T-cell (primary cell): ENCODE data around the gene DNAL4. TPM values are rescaled to one million over a fixed set of nuclear protein-coding genes. Genes with fewer than 3 reads are reported as not detected.

Source experiments
- total RNA-seq, 35 experiments: library from RNA in 6 of 35; stranded (reverse) in 6 of 35; fragments of 120-200 nt in 1 of 35; gene quantifications; one replicate each; pipeline versions ENCODE4 v1.2.1 to v1.2.4 and lab custom pipeline; 2013 to 2026

DNAL4 gene
- total RNA-seq, 5 donors from 2014 or later (not counting 1 experiment from before 2014, with no cell fraction given), result 5.4 to 13.0 (median 8.8) TPM

Other genes starting within 250 kb of the DNAL4 start
- under 1 TPM in 4 of 5 donors, not detected in 1; 0.55 to 0.78 (median 0.68) TPM for gene DMC1, start 224.0 kb downstream of the DNAL4 start, total RNA-seq
- gene FAM227A, start 137.8 kb downstream of the DNAL4 start, total RNA-seq, result 1 to 10 TPM in 1 of 5 donors, under 1 TPM in 3, not detected in 1; 0.06 to 1.1 (median 0.41) TPM
- gene CBY1, start 137.5 kb downstream of the DNAL4 start, total RNA-seq, result 10 to 100 TPM; 10.3 to 32.0 (median 27.8) TPM
- gene TOMM22, start 112.2 kb downstream of the DNAL4 start, total RNA-seq, result 10 to 100 TPM; 52.4 to 58.1 (median 53.3) TPM
- 100 to 1,000 TPM in 2 of 5 donors, 10 to 100 TPM in 3; 78.4 to 164 (median 83.5) TPM for gene JOSD1, start 93.2 kb downstream of the DNAL4 start, total RNA-seq
- gene GTPBP1, start 88.2 kb downstream of the DNAL4 start, total RNA-seq, result 100 to 1,000 TPM in 2 of 5 donors, 10 to 100 TPM in 3; 79.1 to 229 (median 83.3) TPM
- gene SUN2, start 38.1 kb downstream of the DNAL4 start, total RNA-seq, result 1,000 to 10,000 TPM in 2 of 5 donors, 100 to 1,000 TPM in 3; 526 to 1,075 (median 979) TPM
- gene NPTXR, start 49.9 kb upstream of the DNAL4 start, total RNA-seq, result 10 to 100 TPM in 2 of 5 donors, 1 to 10 TPM in 3; 4.9 to 13.2 (median 9.1) TPM
- gene CBX6, start 78.1 kb upstream of the DNAL4 start, total RNA-seq, result 10 to 100 TPM; 41.2 to 92.0 (median 87.1) TPM
- gene APOBEC3A, start 163.5 kb upstream of the DNAL4 start, total RNA-seq, result not detected
- gene APOBEC3B, start 188.2 kb upstream of the DNAL4 start, total RNA-seq, result 1 to 10 TPM; 1.4 to 2.4 (median 1.9) TPM
- gene APOBEC3C, start 220.1 kb upstream of the DNAL4 start, total RNA-seq, result 10 to 100 TPM; 32.9 to 61.7 (median 52.1) TPM
- 10 to 100 TPM; 17.1 to 27.2 (median 24.4) TPM for gene APOBEC3D, start 227.0 kb upstream of the DNAL4 start, total RNA-seq
- 10 to 100 TPM; 14.3 to 29.1 (median 18.5) TPM for gene APOBEC3F, start 246.7 kb upstream of the DNAL4 start, total RNA-seq